Epithelial cell of prostate (primary cell): ENCODE measurements around the gene GCNT2.
"Not testable (repeated sequence)": the region's sequence is repeated elsewhere in the genome, so short reads cannot be mapped to it uniquely, and the experiment has no call there.

Source experiments
- DNase-seq: peaks from one replicate; pipeline ENCODE4 v3.0.0-alpha.2; 2011; ENCODE audit warnings: low read depth, low spot score
- H3K27ac ChIP-seq: fragments of 450-650 bp; 2 replicates; pipeline ENCODE4 v1.5.1; 2017; ENCODE audit warnings: mild to moderate bottlenecking

Gene GCNT2

GRCh38 chr6:10630178-10630577 lies 109.0 kb downstream of the GCNT2 start:
- H3K27ac ChIP-seq: no peak overlapping the region
- DNase-seq: no peak

GRCh38 chr6:10633216-10633615 lies 112.1 kb downstream of the GCNT2 start:
- H3K27ac ChIP-seq: peak overlapping the region; percentile 78
- peak; percentile 74 for DNase-seq

- H3K27ac ChIP-seq: no peak overlapping the region
- no peak for DNase-seq
These were observed 119.3 kb downstream of the GCNT2 start for GRCh38 chr6:10640412-10640811.

- DNase-seq: no peak
- H3K27ac ChIP-seq: no peak overlapping the region
These were observed 120.4 kb downstream of the GCNT2 start for GRCh38 chr6:10641528-10641927.

GRCh38 chr6:10643201-10643651 lies 122.1 kb downstream of the GCNT2 start:
- no peak for DNase-seq
- H3K27ac ChIP-seq: no peak overlapping the region

GRCh38 chr6:10644225-10644624 lies 123.1 kb downstream of the GCNT2 start:
- DNase-seq: no peak
- H3K27ac ChIP-seq: no peak overlapping the region

- no peak for DNase-seq
- no peak overlapping the region for H3K27ac ChIP-seq
These were observed 134.4 kb downstream of the GCNT2 start for GRCh38 chr6:10655508-10656055.

GRCh38 chr6:10658910-10659698 lies 138.0 kb downstream of the GCNT2 start:
- H3K27ac ChIP-seq: no peak overlapping the region
- DNase-seq: no peak

GRCh38 chr6:10659699-10660348 lies 138.7 kb downstream of the GCNT2 start:
- DNase-seq: no peak

GRCh38 chr6:10660431-10661191 lies 139.5 kb downstream of the GCNT2 start:
- DNase-seq, H3K27ac ChIP-seq: not testable (repeated sequence)

More at GRCh38 chr6:10659699-10660348, 138.7 kb downstream of the GCNT2 start:
- H3K27ac ChIP-seq: no peak overlapping the region

GRCh38 chr6:10662207-10662606 lies 141.1 kb downstream of the GCNT2 start:
- no peak overlapping the region for H3K27ac ChIP-seq
- DNase-seq: no peak

- no peak overlapping the region for H3K27ac ChIP-seq
- DNase-seq: no peak
These were observed 141.6 kb downstream of the GCNT2 start for GRCh38 chr6:10662742-10663141.

- not testable (repeated sequence) for DNase-seq, H3K27ac ChIP-seq
These were observed 144.4 kb downstream of the GCNT2 start for GRCh38 chr6:10665595-10665994.

- DNase-seq: no peak
These were observed 147.2 kb downstream of the GCNT2 start for GRCh38 chr6:10668126-10668917.

GRCh38 chr6:10676403-10676802 lies 155.3 kb downstream of the GCNT2 start:
- no peak for DNase-seq
- no peak overlapping the region for H3K27ac ChIP-seq

More at GRCh38 chr6:10668126-10668917, 147.2 kb downstream of the GCNT2 start:
- H3K27ac ChIP-seq: no peak overlapping the region

- no peak overlapping the region for H3K27ac ChIP-seq
- DNase-seq: no peak
These were observed 157.3 kb downstream of the GCNT2 start for GRCh38 chr6:10678456-10678855.
